NB4 (cell line): Measurements from ENCODE around the gene RBM26.

Experiments used
- POLR2A ChIP-seq: IDR thresholded peaks from 2 replicates; pipeline ENCODE4 v1.6.1; 2011; ENCODE audit warnings: mild to moderate bottlenecking; ENCODE audit not compliant: insufficient read length; ENCODE audit errors: extremely low read depth
- TF ChIP-seq, protein P1 (sequence below): IDR thresholded peaks from one replicate; pipeline ENCODE4 v1.5.1; 2012; ENCODE audit warnings: low read depth, low read length

DNA sequence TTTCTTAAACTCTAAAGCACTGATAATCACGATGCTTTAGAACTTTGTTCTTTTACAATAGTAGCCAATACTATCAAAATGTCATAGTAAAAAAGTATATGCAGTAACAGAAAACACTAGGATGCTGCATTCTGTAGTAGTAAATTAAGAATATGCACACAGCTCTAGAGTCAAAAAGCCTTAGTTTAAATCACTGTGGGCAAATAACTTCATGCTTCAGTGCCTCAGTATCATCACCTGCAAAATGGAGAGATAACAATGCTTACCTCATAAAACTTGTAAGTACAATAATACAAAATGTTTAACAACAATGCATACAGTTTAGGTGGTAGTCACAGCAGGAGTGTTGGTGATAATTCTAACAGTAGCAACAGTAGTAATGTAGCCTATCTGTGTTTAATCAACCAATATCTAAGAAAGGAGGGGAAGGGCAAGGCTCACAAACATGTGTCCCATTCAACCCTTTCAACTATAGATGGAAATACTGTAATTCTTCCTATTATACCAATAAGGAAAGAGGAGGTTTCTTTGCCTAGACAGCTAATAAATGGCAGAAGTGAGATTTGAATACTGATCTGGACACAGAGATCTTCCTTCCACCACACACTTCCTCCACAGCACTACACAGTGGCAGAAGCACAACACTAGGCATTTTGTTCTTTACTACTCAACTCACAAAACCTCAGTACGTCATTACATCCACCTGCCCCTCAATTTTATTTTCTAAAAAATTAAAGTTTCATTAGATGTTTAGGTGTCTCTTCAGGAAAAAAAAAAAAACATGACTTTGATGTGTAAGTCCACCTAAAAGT is 4.6 kb downstream of the RBM26 start:
- TF ChIP-seq, protein P1, sequence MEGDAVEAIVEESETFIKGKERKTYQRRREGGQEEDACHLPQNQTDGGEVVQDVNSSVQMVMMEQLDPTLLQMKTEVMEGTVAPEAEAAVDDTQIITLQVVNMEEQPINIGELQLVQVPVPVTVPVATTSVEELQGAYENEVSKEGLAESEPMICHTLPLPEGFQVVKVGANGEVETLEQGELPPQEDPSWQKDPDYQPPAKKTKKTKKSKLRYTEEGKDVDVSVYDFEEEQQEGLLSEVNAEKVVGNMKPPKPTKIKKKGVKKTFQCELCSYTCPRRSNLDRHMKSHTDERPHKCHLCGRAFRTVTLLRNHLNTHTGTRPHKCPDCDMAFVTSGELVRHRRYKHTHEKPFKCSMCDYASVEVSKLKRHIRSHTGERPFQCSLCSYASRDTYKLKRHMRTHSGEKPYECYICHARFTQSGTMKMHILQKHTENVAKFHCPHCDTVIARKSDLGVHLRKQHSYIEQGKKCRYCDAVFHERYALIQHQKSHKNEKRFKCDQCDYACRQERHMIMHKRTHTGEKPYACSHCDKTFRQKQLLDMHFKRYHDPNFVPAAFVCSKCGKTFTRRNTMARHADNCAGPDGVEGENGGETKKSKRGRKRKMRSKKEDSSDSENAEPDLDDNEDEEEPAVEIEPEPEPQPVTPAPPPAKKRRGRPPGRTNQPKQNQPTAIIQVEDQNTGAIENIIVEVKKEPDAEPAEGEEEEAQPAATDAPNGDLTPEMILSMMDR: no peak
- no peak for TF ChIP-seq POLR2A
